ENCODE results near the gene QSOX1.
"Not testable (repeated sequence)": the region's sequence is repeated elsewhere in the genome, so short reads cannot be mapped to it uniquely, and the experiment has no call there.

The QSOX1 gene

GRCh38 chr1:180194546-180195207 lies 40.0 kb downstream of the QSOX1 start:
- DNase-seq, result no peak

GRCh38 chr1:180195401-180195800 lies 40.7 kb downstream of the QSOX1 start:
- DNase-seq, result no peak

- DNase-seq, result no peak
Observed at GRCh38 chr1:180195916-180196315, 41.2 kb downstream of the QSOX1 start.

GRCh38 chr1:180196436-180197003 lies 41.9 kb downstream of the QSOX1 start:
- no peak for DNase-seq

- DNase-seq, result no peak
Observed at GRCh38 chr1:180197231-180197630, 42.6 kb downstream of the QSOX1 start.

- no peak for DNase-seq
Observed at GRCh38 chr1:180198196-180198595, 43.5 kb downstream of the QSOX1 start.

- DNase-seq, result no peak
Observed at GRCh38 chr1:180198611-180199010, 43.9 kb downstream of the QSOX1 start.

- DNase-seq, result no peak
Observed at GRCh38 chr1:180199018-180199417, 44.3 kb downstream of the QSOX1 start.

GRCh38 chr1:180201451-180202200 lies 47.0 kb downstream of the QSOX1 start:
- DNase-seq, result no peak

- not testable (repeated sequence) for DNase-seq
Observed at GRCh38 chr1:180202588-180202987, 47.9 kb downstream of the QSOX1 start.

GRCh38 chr1:180204231-180204630 lies 49.6 kb downstream of the QSOX1 start:
- no peak for DNase-seq

GRCh38 chr1:180206581-180206980 lies 51.9 kb downstream of the QSOX1 start:
- DNase-seq, result no peak

GRCh38 chr1:180208264-180208663 lies 53.6 kb downstream of the QSOX1 start:
- no peak for DNase-seq

GRCh38 chr1:180210008-180210620 lies 55.4 kb downstream of the QSOX1 start:
- no peak for DNase-seq

GRCh38 chr1:180211156-180211859 lies 56.6 kb downstream of the QSOX1 start:
- DNase-seq, result no peak

GRCh38 chr1:180211860-180212229 lies 57.2 kb downstream of the QSOX1 start:
- DNase-seq, result no peak

- no peak for DNase-seq
Observed at GRCh38 chr1:180213401-180214170, 58.9 kb downstream of the QSOX1 start.

GRCh38 chr1:180215856-180216625 lies 61.4 kb downstream of the QSOX1 start:
- DNase-seq, result no peak

GRCh38 chr1:180217006-180217405 lies 62.3 kb downstream of the QSOX1 start:
- no peak for DNase-seq

- no peak for DNase-seq
Observed at GRCh38 chr1:180218806-180219765, 64.4 kb downstream of the QSOX1 start.

Measured in amniotic stem cell (primary cell).